Stomach (tissue), 4 donors: ENCODE results near the gene TAF4B.

Experiments
- CTCF ChIP-seq, 7 experiments: fragments of 450-650 bp in 4 of 7; fragments of 200-600 bp in 3 of 7; sonication (generic) in 3 of 7; IDR thresholded peaks; one replicate each; pipeline ENCODE4 v1.5.1; 2016 to 2019; ENCODE audit warnings: antibody characterized with exemption in 7 of 7, control low read depth in 2 of 7, mild to moderate bottlenecking in 1 of 7
- EP300 ChIP-seq: sonication (generic); formaldehyde crosslinking; IDR thresholded peaks from one replicate; pipeline ENCODE4 v1.6.1; 2017; ENCODE audit warnings: antibody characterized with exemption
- POLR2A ChIP-seq, 4 donors: fragments of 450-650 bp; IDR thresholded peaks; one replicate each; pipeline ENCODE4 v1.6.1; 2016; ENCODE audit warnings: antibody characterized with exemption in 4 of 4, control low read depth in 2 of 4, mild to moderate bottlenecking in 1 of 4, moderate library complexity in 1 of 4

- TF ChIP-seq CTCF (IDR thresholded peaks at IDR 0.05) = no peak
- no peak for TF ChIP-seq POLR2A (IDR thresholded peaks at IDR 0.05)
- no peak for TF ChIP-seq EP300
Measured at GRCh38 chr18:26181343-26181826, 44.9 kb upstream of the TAF4B start.
